ENCODE measurements around the gene SHC1. TPM values are rescaled to one million over a fixed set of nuclear protein-coding genes. Genes with fewer than 3 reads are reported as not detected.

SHC1 gene
- total RNA-seq, 4 donors from 2014 or later = 108 to 168 (median 123) TPM

DNA sequence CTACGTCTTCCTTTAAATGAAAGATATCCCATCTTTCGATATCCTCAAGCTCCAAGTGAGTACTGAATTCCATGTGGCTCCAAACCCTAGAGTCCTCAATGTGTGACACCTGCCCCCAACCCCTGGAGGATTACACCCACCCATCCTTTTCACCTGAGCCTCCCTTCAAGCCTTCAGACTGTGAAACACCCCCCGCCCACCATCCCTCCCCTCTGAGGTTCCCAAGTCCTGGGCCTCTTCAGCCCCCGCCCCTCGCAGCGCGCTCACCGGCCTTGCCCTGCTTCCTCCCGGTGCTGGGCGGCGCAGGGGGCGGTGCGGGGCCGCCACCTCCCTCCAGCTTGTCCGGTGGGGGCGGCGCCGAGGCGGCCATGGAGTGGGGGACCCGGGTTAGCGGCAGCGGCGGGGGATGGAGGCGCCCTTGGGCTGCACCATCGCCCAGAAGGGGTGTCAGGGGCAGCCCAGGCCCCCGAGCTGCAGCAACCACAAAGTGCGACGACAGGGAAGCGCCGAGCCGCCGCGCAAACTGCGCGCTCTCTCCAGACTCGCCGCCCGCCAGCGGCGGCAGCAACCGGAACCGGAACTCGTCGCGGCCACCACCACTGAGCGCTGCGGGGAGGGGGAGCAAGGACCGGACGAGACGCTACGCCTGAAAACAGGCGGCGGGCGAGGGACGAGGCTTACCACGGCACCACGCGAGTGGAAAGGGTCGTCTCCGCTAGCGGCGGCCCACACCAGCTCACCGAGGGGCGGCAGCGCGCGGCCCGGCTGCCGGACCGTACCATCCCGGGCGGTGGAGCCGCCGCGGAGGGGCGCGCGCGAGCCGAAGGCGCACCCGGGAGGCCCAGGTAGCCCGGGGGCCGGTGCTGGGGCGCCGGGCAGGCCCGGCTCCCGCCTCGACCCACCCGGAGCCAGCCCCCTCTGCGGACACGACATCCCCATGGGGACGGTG is 9.1 kb downstream of the SHC1 start, which contains the start of gene PYGO2:
TSS of gene PYGO2 (minus strand) at position 576 of the 949 bp plus-strand sequence. CDS start at position 370, 206 bp downstream.
- Histone ChIP-seq H3K27me3 (no peaks in the 10 kb centered on the region), H3K9me3 (no peaks in the 10 kb centered on the region), H3K4me1 (peaks cover 42 to 51% of the 10 kb centered on the region in 2 donors), H3K36me3 (peaks cover 15 to 21% of the 10 kb centered on the region in 2 donors), H3K4me3 (replicated peaks in 1 of 3) (peak within 1 kb of the TSS; percentile 30 to 91 (median 69)), H3K27ac (peak within 1 kb of the TSS; percentile 94 to 100 (median 97))
- TF ChIP-seq CTCF (IDR thresholded peaks at IDR 0.05) (peak in 4 of 6 experiments; percentile 36 to 86 (median 70)), POLR2A (IDR thresholded peaks at IDR 0.05) (peak in 1 of 2 donors; percentile 80)
- 1 to 2% methylated on average over 13 to 39 of the region's 93 CpGs for WGBS, 2 donors
- intact Hi-C loops (cut with DNase I) = loop anchor here (5.0 kb wide), 1 partner anchor 36 kb away; no protein-coding TSS in a partner anchor
- peak; percentile 82 to 86 for DNase-seq

- intact Hi-C loops (cut with DNase I) = loop anchor here (5.0 kb wide), 1 partner anchor 37 kb away; no protein-coding TSS in a partner anchor
- Histone ChIP-seq H3K9me3 (no peaks in the 10 kb centered on the region), H3K27ac (peak overlapping the region in 2 of 3 donors; percentile 94 to 97), H3K4me3 (replicated peaks in 1 of 3) (peak overlapping the region in 2 of 3 donors; percentile 30 to 69), H3K36me3 (peaks cover 6 to 14% of the 10 kb centered on the region in 2 donors), H3K27me3 (no peaks in the 10 kb centered on the region), H3K4me1 (peaks cover 47 to 55% of the 10 kb centered on the region in 2 donors)
- DNase-seq = no peak
- 43 to 44% methylated on average over 10 of the region's 10 CpGs for WGBS, 2 donors
- TF ChIP-seq POLR2A (IDR thresholded peaks at IDR 0.05) = no peak
- TF ChIP-seq CTCF (IDR thresholded peaks at IDR 0.05) = no peak
These were observed 10.0 kb downstream of the SHC1 start for GRCh38 chr1:154960446-154961136.

DNA sequence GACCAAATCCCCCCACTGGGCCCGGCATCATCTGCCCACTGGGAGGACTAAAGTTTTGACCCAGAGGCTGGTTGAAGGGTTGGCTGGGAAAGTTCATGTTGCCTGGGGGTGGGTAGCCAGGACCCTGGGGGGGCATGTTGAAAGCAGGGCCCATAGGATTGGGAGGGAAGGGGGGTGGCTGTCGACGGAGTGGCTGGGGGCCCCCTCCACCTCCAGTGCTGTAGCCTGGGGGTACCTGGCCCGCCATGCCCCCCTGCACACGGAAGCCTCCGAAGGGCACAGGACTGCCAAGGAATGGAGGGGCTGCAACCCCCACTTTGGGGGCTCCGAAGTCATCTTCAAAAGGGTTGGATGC is 11.1 kb downstream of the SHC1 start:
- 91% methylated on average over 7 of the region's 7 CpGs for WGBS, 2 donors
- peak overlapping the region; percentile 72 to 83 (median 72) for H3K27ac ChIP-seq
- H3K4me3 ChIP-seq (replicated peaks in 1 of 3) = no peak overlapping the region
- no peak for DNase-seq
- H3K36me3 ChIP-seq = peaks cover 0 to 8% of the 10 kb centered on the region in 2 donors
- TF ChIP-seq POLR2A (IDR thresholded peaks at IDR 0.05) (no peak), CTCF (IDR thresholded peaks at IDR 0.05) (no peak)
- peaks cover 57 to 66% of the 10 kb centered on the region in 2 donors for H3K4me1 ChIP-seq
- H3K27me3 ChIP-seq = no peaks in the 10 kb centered on the region
- no peaks in the 10 kb centered on the region for H3K9me3 ChIP-seq
- intact Hi-C loops (cut with DNase I) = no loop called here

DNA sequence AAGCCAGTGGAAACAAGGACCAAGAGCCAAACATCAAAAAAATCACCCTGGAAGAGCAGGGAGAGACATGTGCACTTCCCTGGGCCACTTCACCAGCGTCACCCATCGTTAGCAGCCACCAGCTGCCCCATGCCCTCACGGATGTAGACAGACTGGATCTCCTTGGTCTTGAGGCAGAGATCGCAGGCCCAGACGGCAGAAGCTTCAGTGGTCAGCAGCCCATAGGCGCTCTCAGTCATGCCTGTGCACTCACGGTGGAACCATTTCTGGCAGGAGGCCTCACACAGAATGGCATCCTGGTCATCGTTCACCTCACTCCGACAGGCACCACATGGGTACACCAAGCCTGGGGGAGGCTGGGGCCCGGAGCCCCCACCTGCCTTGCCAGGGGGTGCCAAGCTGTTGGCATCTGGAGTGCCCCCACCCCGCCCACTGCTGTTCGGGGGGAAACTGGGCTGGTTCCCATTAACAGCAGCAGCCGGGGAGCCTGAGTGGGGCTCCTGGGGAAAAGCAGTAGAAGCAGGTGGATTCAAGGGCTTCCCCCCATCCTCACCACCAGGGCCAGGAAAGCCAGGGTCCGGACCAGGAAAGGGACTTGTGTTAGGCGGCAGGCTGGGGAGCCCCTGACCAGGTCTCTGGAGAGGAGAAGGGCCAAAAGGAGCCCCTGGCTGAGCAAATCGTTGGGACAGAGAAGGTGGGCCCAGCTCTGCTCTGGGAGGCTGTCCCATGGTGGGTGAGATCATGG is 11.7 kb downstream of the SHC1 start:
- intact Hi-C loops (cut with DNase I) = no loop called here
- Histone ChIP-seq H3K4me3 (replicated peaks in 1 of 3) (no peak overlapping the region), H3K36me3 (peaks cover 0 to 8% of the 10 kb centered on the region in 2 donors), H3K27ac (peak overlapping the region; percentile 72 to 83 (median 72)), H3K27me3 (no peaks in the 10 kb centered on the region), H3K9me3 (no peaks in the 10 kb centered on the region), H3K4me1 (peaks cover 62 to 72% of the 10 kb centered on the region in 2 donors)
- peak; percentile 94 to 96 for DNase-seq
- 46 to 76% methylated on average over 6 to 11 of the region's 16 CpGs for WGBS, 2 donors
- TF ChIP-seq CTCF (IDR thresholded peaks at IDR 0.05) (no peak), POLR2A (IDR thresholded peaks at IDR 0.05) (no peak)

Data from thyroid gland (tissue), 4 donors.